C4-2B (cell line): ENCODE results near the gene TMEM192.
"Not testable (repeated sequence)": the region's sequence is repeated elsewhere in the genome, so short reads cannot be mapped to it uniquely, and the experiment has no call there.

Source experiments
- ZFX ChIP-seq: fragments of 450-650 bp; IDR thresholded peaks from 2 replicates; pipeline ENCODE4 v1.6.1; 2017
- TF ChIP-seq, protein P1 (sequence below): fragments of 450-650 bp; conservative IDR thresholded peaks from 2 replicates; pipeline ENCODE4 v1.5.1; 2017; ENCODE audit warnings: mild to moderate bottlenecking

GRCh38 chr4:165084787-165085186, 27.9 kb downstream of the TMEM192 start:
- TF ChIP-seq, protein P1, sequence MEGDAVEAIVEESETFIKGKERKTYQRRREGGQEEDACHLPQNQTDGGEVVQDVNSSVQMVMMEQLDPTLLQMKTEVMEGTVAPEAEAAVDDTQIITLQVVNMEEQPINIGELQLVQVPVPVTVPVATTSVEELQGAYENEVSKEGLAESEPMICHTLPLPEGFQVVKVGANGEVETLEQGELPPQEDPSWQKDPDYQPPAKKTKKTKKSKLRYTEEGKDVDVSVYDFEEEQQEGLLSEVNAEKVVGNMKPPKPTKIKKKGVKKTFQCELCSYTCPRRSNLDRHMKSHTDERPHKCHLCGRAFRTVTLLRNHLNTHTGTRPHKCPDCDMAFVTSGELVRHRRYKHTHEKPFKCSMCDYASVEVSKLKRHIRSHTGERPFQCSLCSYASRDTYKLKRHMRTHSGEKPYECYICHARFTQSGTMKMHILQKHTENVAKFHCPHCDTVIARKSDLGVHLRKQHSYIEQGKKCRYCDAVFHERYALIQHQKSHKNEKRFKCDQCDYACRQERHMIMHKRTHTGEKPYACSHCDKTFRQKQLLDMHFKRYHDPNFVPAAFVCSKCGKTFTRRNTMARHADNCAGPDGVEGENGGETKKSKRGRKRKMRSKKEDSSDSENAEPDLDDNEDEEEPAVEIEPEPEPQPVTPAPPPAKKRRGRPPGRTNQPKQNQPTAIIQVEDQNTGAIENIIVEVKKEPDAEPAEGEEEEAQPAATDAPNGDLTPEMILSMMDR = not testable (repeated sequence)
- TF ChIP-seq ZFX = not testable (repeated sequence)
